Activated CD8-positive, alpha-beta memory T cell treated with anti-CD3 and anti-CD28 coated beads for 36 hours (primary cell): Measurements from ENCODE around the gene FAM228B. TPM values are rescaled to one million over a fixed set of nuclear protein-coding genes. Genes with fewer than 3 reads are reported as not detected.
"Not testable (repeated sequence)": the region's sequence is repeated elsewhere in the genome, so short reads cannot be mapped to it uniquely, and the experiment has no call there.

Experiments
- CTCF ChIA-PET: fragments of 350-600 bp; sonication (Branson Sonifier 250); formaldehyde crosslinking; loops from one replicate; lab custom pipeline; 2021; ENCODE audit warnings: antibody characterized with exemption; lab: Charles Lee
- POLR2A ChIA-PET: fragments of 350-600 bp; sonication (Branson Sonifier 250); formaldehyde crosslinking; loops from one replicate; lab custom pipeline; 2021; ENCODE audit warnings: antibody characterized with exemption; lab: Charles Lee
- total RNA-seq, 2 experiments: library from RNA; stranded (reverse); gene quantifications; one replicate each; pipeline ENCODE4 v1.2.3, GENCODE V29; 2021

Gene FAM228B
- total RNA-seq, 2 experiments from 2014 or later: 4.2 TPM

GRCh38 chr2:24123922-24124580 is 782 bp downstream of the FAM228B start:
- POLR2A ChIA-PET: interaction anchor here (0.6 to 1.7 kb wide), 3 partner anchors 48 to 206 kb away, joined by 3 to 5 read pairs (median 5); partner anchors contain the start of genes ATAD2B and SF3B6
- CTCF ChIA-PET: interaction anchor here (0.6 to 1.5 kb wide), 2 partner anchors 27 to 39 kb away, joined by 4 to 6 read pairs; partner anchors contain the start of gene TP53I3

DNA sequence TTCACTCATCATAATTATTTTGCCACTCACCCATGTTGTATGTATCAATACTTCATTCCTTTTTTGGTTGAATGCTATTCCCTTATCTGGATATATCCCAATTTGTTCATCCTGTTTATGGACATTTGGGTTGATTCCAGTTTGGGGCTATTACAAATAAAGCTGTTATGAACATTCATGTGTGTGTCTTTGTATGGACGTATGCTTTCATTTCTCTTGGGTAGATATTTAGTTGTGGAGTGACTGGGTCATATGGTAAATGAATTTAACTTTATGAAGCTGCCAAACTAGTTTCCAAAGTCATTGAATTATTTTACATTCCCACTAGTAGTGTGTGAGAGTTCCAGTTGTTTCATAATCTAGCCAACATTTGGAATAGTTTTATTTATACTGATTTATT is 2.7 kb downstream of the FAM228B start:
- ChIA-PET POLR2A (no interaction called here), CTCF (interaction anchor here (0.7 kb wide), 1 partner anchor 277 kb away, joined by 3 read pairs; no protein-coding TSS in a partner anchor)

- CTCF ChIA-PET: interaction anchor here (0.6 kb wide), 1 partner anchor 84 kb away, joined by 4 read pairs; no protein-coding TSS in a partner anchor
- POLR2A ChIA-PET: no interaction called here
Observed at GRCh38 chr2:24132543-24132942, 9.3 kb downstream of the FAM228B start.

- CTCF ChIA-PET, POLR2A ChIA-PET: not testable (repeated sequence)
Observed at GRCh38 chr2:24140305-24140704, 17.0 kb downstream of the FAM228B start.

- ChIA-PET POLR2A (no interaction called here), CTCF (no interaction called here)
Observed at GRCh38 chr2:24147364-24147763, 24.1 kb downstream of the FAM228B start.

DNA sequence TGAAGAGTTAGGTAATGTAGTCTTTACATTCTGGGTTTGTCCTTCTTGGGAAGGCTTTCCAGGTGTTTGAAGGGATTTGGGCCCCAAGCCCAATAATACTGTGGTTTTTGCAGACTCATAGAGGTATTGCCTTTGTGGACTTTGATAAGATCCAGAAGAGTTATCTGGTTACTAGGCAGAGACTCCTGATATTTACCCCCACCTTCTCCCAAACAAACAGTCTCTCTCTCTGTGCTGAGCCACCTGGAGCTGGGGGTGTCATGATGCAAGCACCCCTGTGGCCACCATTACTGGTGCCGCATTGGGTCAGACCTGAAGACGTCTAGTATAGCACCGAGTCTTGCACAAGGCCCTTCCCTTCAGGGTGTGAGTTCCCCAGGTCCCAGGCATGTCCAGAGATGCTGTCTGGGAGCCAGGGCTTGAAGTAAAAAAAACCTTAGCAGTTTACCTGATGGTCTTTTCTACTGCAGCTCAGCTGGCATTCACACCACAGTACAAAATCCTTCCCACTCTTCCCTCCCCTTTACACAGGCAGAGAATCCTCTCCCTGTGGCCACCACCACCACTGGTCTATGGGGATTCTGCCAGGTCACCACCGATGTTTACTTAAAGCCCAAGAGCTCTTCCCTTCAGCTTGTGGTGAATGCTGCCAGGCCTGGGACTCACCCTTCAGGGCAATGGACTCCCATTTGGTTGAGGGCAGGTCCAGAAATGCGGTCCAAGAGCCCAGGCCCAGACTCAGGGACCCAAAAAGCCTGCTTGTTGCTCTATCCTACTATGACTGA is 29.3 kb downstream of the FAM228B start:
- ChIA-PET CTCF (no interaction called here), POLR2A (no interaction called here)

- ChIA-PET POLR2A (no interaction called here), CTCF (interaction anchor here (0.5 kb wide), 1 partner anchor 70 kb away, joined by 3 read pairs; no protein-coding TSS in a partner anchor)
Observed at GRCh38 chr2:24153478-24153877, 30.2 kb downstream of the FAM228B start.

- CTCF ChIA-PET: no interaction called here
- POLR2A ChIA-PET: no interaction called here
Observed at GRCh38 chr2:24158131-24158530, 34.9 kb downstream of the FAM228B start.

GRCh38 chr2:24159708-24160107 is 36.4 kb downstream of the FAM228B start:
- CTCF ChIA-PET: no interaction called here
- POLR2A ChIA-PET: no interaction called here

DNA sequence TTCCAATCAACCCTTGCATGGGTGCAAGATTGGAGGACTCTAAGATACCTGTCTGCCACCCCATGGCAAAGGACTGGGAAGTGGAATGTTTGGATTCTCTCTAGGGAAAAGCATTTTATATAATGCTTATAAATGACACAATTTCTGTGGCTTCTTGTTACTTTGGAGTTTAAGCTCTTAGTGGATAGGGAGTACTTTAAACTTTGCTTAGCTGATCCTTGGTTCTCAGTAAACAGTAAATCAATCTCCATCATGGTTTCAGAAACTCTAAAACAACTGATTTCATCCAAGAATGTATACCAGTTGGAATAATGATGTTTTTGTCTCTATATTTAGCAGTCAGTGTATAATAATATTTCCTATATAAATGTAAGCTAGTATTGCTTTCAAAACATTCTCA is 37.5 kb downstream of the FAM228B start:
- ChIA-PET CTCF (no interaction called here), POLR2A (no interaction called here)

DNA sequence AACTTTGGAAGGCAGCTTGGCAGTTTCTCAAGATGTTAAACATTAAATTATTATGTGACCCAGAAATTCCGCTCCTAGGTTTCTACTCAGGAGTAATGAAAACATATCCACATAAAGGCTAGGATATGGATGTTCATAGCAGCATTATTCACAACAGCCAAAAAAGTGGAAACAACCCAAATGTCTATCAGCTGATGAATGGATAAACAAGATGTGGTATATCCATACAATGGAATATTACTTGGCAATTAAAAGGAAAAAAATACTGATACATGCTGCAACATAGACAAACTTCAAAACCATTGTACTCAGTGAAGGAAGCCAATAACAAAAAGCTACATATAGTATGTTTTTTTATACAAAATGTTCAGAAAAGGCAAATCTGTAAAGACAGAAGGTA is 39.2 kb downstream of the FAM228B start:
- CTCF ChIA-PET: interaction anchor here (0.6 to 1.8 kb wide), 2 partner anchors 79 to 313 kb away, joined by 3 to 5 read pairs; partner anchors contain the start of gene TP53I3
- POLR2A ChIA-PET: no interaction called here

GRCh38 chr2:24163186-24163585 is 39.9 kb downstream of the FAM228B start:
- ChIA-PET POLR2A (no interaction called here), CTCF (interaction anchor here (0.6 to 1.8 kb wide), 4 partner anchors 79 to 335 kb away, joined by 3 to 5 read pairs (median 3); partner anchors contain the start of gene TP53I3)

- ChIA-PET POLR2A (no interaction called here), CTCF (interaction anchor here (0.7 to 1.8 kb wide), 5 partner anchors 53 to 341 kb away, joined by 3 to 5 read pairs (median 4); partner anchors contain the start of gene TP53I3)
Observed at GRCh38 chr2:24163601-24164000, 40.3 kb downstream of the FAM228B start.

GRCh38 chr2:24164416-24164973 is 41.2 kb downstream of the FAM228B start:
- ChIA-PET CTCF (interaction anchor here (0.7 to 1.8 kb wide), 5 partner anchors 53 to 342 kb away, joined by 3 to 5 read pairs (median 4); partner anchors contain the start of gene TP53I3), POLR2A (no interaction called here)

GRCh38 chr2:24169023-24169422 is 45.8 kb downstream of the FAM228B start:
- ChIA-PET POLR2A (no interaction called here), CTCF (no interaction called here)

- ChIA-PET CTCF (no interaction called here), POLR2A (no interaction called here)
Observed at GRCh38 chr2:24174851-24175277, 51.6 kb downstream of the FAM228B start, which contains the start of gene FAM228A. TSS of gene FAM228A (plus strand) at chr2:24175053. CDS start at chr2:24175481, 428 bp downstream.

DNA sequence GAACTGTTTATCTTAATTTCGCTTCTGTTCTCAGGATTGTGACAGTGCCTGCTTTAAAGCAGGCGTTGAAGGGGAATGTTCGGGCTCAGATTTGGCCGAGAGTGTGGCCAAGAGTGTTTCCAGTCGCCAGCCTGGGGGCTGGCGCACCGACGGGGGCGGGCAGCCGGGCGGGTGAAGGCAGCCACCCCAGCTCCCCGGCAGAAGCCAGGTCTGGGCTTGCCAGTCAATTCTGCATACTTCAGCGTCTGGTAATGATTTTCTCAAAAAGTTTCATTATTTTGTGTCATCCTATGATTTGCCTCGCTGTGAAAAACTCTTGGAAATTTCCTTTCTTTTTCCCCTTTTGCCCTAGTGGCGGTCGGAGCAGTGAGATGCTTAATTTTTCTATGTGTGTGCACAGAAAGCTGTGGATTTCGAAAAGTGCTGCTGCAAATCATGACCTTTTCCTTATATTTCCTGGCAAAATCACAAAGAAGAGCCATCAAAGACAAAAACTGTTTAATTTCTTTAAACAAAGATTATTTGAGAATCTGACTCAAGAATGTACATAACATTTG is 52.4 kb downstream of the FAM228B start:
- ChIA-PET CTCF (no interaction called here), POLR2A (no interaction called here)

DNA sequence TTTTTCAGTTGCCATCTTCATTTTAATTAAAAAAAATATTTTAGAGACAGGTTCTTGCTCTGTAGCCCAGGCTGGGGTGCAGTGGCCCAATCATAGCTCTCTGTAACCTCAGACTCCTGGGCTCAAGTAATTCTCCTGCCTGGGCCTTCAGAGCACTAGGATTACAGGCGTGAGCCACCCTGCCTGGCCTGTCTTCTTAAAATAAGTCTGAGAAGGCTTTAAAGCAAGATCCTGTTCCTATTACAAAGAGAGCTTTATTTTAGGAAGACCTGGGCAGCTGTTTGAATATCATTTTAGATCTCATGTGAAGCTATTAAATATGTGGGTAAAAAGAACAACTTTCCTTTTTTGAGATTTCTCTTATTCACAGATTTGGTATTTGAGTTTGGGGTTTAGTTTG is 53.1 kb downstream of the FAM228B start:
- ChIA-PET CTCF (no interaction called here), POLR2A (no interaction called here)

- ChIA-PET POLR2A (no interaction called here), CTCF (no interaction called here)
Observed at GRCh38 chr2:24179683-24180082, 56.4 kb downstream of the FAM228B start.
